ENCODE data around the gene ARFGAP1.
"Not testable (repeated sequence)": the region's sequence is repeated elsewhere in the genome, so short reads cannot be mapped to it uniquely, and the experiment has no call there.

The ARFGAP1 gene

GRCh38 chr20:63290677-63291472 lies 18.3 kb downstream of the ARFGAP1 start:
- DNase-seq (ENCODE audit: low read depth in 3 of 3), result peak; percentile 45 to 66 (median 51)

DNA sequence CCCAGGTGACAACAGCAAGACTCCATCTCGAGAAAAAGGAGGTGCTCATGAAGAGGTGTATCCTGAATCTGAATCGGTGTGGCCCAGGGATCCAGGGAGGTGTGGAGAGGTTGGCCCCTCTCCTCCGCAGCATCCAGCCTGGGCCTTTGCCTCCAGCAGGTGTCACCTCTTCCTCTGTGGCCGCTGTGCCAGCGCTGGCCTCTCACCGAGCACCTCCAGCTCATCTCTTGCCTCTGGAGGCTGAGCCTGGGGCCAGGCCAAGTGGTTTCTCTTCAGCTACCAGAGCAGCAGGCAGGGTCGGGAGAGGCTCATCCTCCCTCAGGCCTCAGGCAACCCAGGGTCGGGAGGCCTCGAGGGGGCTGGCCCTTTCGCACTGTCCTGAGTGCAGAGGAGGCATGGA lies 19.2 kb downstream of the ARFGAP1 start:
- no peak for DNase-seq (ENCODE audit: low read depth in 3 of 3)

- no peak for DNase-seq (ENCODE audit: low read depth in 3 of 3)
Measured at GRCh38 chr20:63292292-63292701, 19.7 kb downstream of the ARFGAP1 start.

- DNase-seq (ENCODE audit: low read depth in 3 of 3), result no peak
Measured at GRCh38 chr20:63292904-63293303, 20.3 kb downstream of the ARFGAP1 start, which contains the start of gene COL20A1. Gene COL20A1, plus strand, starts transcription at chr20:63293186. Its CDS starts 1,922 bp downstream, at chr20:63295108.

DNA sequence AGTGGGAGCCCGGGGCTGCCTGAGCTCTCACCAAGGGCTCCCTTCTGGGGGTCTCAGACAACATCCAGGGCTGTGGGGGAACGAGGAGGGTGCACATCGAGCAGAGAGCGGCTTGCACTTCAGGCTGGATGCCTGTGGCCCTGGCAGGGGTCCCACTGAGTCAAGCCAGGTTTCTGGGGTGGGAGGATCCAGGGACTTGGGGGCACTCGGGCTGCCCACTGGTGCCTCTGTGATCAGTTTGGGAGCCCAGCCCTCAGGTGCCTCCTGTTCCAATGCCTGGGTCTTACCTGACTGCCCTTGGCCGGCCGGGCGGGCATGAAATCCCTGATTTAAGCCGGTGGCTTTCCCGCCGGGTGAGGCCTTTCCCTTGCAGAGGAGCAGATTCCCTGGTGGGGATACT lies 20.8 kb downstream of the ARFGAP1 start:
- DNase-seq (ENCODE audit: low read depth in 3 of 3), result no peak

- DNase-seq (ENCODE audit: low read depth in 3 of 3), result no peak
Measured at GRCh38 chr20:63293871-63294535, 21.4 kb downstream of the ARFGAP1 start.

- no peak for DNase-seq (ENCODE audit: low read depth in 3 of 3)
Measured at GRCh38 chr20:63294536-63294900, 21.9 kb downstream of the ARFGAP1 start.

- no peak for DNase-seq (ENCODE audit: low read depth in 3 of 3)
Measured at GRCh38 chr20:63295018-63295417, 22.4 kb downstream of the ARFGAP1 start.

- no peak for DNase-seq (ENCODE audit: low read depth in 3 of 3)
Measured at GRCh38 chr20:63295422-63295821, 22.8 kb downstream of the ARFGAP1 start.

DNA sequence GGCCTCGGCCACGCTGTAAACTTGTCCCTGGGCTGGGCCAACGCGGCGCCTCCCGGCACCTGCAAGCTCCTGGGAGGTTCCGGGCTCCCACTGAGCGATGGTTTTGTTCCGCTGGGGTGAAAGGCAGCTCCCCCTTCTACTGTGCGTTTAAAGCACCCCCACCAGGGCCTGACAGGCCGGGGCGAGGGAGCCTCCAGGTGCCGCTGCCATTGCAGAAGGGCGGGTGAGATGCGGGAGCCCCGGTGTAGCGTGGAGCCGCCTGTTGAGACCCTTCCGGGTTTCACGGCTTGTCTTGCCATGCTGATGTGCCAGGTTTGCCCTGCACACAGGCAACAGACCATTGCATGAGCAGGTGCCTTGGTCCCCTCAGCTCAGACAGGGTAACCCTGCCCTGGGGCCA lies 23.2 kb downstream of the ARFGAP1 start:
- DNase-seq (ENCODE audit: low read depth in 3 of 3), result no peak

- no peak for DNase-seq (ENCODE audit: low read depth in 3 of 3)
Measured at GRCh38 chr20:63296531-63297299, 24.1 kb downstream of the ARFGAP1 start.

- no peak for DNase-seq (ENCODE audit: low read depth in 3 of 3)
Measured at GRCh38 chr20:63297371-63297781, 24.8 kb downstream of the ARFGAP1 start.

- no peak for DNase-seq (ENCODE audit: low read depth in 3 of 3)
Measured at GRCh38 chr20:63297796-63298572, 25.4 kb downstream of the ARFGAP1 start.

DNA sequence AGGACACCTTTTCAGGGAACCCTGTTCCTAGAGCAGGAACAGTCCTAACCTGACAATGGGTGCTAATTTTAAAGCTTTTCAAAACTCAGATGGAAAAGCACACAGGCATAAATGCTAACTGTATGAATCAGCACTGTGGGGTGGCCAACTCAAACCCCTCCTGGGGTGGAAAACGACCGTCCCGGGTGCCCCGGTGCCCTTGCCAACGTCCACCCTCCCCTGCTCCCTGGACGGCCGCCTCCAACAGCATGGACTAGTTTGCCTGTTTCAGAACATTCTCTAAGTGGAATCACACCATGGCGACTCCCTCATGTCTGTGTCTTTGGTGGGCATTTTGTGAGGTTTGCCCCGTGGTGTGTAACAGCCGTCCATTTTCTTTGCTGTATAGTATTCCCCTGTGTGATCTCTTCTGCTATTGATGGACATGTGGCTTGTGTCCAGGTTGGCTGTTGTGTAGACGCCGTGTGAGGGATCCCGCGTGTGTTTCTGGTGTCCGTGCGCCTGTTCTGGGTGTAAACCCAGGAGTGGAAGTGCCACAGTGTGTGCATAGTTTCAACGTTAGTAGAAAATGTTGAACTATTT lies 26.2 kb downstream of the ARFGAP1 start:
- no peak for DNase-seq (ENCODE audit: low read depth in 3 of 3)

DNA sequence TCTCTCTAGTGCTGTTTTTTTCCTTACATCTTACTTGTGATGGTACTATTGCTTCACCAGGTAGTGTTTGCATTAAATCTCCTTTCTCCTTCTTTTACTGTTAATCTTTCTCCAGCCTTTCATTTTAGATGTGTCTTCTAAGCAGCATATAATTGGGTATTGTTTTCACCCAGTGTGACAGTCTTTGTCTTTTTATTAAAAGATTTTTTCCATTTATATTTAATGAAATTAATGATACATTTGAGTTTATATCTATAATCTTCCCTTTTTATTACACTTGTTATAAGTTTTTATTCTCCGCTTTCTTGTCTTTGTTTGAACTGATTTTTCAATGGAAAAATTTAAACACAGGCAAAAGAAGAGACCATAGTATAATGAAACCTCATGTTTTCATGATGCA lies 29.1 kb downstream of the ARFGAP1 start:
- no peak for DNase-seq (ENCODE audit: low read depth in 3 of 3)

- no peak for DNase-seq (ENCODE audit: low read depth in 3 of 3)
Measured at GRCh38 chr20:63303095-63303666, 30.6 kb downstream of the ARFGAP1 start.

DNA sequence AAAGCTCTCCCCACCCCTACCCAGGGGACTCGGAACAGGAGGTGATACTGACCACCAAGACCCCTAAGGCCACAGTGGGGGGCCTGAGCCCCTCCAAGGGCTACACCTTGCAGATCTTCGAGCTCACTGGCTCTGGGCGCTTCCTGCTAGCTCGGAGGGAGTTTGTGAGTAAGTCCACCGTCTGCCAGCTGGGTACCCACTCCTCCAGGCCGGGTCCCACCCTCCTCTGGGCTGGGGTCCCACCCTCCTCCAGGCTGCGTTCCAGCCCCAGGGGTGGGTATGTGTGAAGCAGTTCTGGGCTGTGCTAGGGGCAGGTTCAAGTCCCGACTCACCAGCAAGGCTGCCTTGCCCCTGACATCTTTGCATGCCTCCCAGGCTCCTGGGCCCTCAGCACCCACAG lies 32.8 kb downstream of the ARFGAP1 start:
- DNase-seq (ENCODE audit: low read depth in 3 of 3), result no peak

DNA sequence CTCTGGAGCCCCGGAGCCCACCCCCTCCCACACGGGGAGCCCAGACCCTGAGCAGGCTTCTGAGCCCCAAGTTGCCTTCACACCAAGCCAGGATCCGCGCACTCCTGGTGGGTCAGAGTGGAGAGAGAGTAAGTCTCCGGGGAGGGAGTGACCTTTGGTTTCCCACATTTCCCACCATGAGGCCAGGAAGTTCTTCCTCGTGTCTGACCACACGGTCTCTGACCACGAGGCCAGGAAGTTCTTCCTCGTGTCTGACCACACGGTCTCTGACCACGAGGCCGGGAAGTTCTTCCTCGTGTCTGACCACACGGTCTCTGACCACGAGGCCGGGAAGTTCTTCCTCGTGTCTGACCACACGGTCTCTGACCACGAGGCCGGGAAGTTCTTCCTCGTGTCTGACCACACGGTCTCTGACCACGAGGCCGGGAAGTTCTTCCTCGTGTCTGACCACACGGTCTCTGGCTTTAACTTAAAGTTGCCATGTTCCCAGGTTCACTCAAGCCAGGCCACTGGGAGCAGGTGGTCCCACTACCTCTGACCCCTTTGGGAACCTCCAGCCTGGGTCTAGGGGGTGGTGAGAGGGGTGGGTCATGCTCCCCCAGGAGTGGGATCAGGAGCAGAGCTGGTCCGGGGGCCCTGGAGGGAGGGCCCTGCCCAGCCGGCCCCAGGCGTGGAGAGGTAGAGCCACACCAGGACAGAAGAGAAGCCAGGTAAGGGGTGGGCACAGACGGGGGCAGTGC lies 33.5 kb downstream of the ARFGAP1 start:
- DNase-seq (ENCODE audit: low read depth in 3 of 3), result not testable (repeated sequence)

GRCh38 chr20:63306673-63307537 lies 34.3 kb downstream of the ARFGAP1 start:
- no peak for DNase-seq (ENCODE audit: low read depth in 3 of 3)
